ENCODE measurements around the gene ME3.
"Not testable (repeated sequence)": the region's sequence is repeated elsewhere in the genome, so short reads cannot be mapped to it uniquely, and the experiment has no call there.

Gene ME3

DNA sequence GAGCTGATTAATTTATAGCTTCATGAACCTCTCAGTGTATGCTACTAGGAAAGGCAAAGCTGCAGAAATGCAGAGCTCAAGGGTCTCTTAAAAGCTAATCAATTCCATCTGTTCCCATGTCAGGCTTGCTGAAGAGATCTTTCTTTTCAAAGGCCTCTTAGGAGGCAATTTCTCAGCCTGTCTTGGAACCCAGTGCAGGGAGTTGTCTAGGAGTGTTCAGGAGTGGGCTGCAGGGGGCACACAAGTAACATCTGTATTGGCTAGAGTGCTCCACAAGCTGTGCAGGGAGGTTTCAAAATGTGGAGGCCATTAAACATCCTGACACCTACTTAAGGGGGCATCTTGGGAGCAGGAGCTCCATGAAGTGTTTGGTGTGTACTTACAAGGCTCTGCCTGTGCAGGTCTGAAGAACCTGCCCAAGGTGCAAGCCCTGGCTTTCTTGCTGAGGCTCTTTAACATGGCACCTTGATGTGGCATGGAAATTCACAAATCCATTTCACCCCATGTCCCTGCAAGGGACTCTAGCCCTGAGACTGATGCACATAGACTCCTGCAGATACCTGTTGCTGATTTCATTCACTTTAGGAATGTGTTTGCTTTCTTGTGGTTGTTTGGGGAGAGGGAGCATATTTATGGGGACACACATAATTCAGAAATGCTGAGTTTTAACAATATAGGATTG is 134.7 kb downstream of the ME3 start:
- Histone ChIP-seq H3K27me3 (ENCODE audit: insufficient read depth, poor library complexity, severe bottlenecking) (peaks cover 2% of the 10 kb centered on the region), H3K27ac (replicated peaks) (no peak overlapping the region), H3K4me3 (replicated peaks; ENCODE audit: insufficient read depth, low read length) (no peak overlapping the region)
- TF ChIP-seq GABPA (IDR thresholded peaks at IDR 0.05; ENCODE audit: low read depth) (no peak), SPI1 (IDR thresholded peaks at IDR 0.05; ENCODE audit: borderline replicate concordance, low read depth) (no peak), POLR2AphosphoS5 (IDR thresholded peaks at IDR 0.05; ENCODE audit: low read depth) (no peak)
- TF ChIP-seq, protein P1, sequence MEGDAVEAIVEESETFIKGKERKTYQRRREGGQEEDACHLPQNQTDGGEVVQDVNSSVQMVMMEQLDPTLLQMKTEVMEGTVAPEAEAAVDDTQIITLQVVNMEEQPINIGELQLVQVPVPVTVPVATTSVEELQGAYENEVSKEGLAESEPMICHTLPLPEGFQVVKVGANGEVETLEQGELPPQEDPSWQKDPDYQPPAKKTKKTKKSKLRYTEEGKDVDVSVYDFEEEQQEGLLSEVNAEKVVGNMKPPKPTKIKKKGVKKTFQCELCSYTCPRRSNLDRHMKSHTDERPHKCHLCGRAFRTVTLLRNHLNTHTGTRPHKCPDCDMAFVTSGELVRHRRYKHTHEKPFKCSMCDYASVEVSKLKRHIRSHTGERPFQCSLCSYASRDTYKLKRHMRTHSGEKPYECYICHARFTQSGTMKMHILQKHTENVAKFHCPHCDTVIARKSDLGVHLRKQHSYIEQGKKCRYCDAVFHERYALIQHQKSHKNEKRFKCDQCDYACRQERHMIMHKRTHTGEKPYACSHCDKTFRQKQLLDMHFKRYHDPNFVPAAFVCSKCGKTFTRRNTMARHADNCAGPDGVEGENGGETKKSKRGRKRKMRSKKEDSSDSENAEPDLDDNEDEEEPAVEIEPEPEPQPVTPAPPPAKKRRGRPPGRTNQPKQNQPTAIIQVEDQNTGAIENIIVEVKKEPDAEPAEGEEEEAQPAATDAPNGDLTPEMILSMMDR (IDR thresholded peaks at IDR 0.05; ENCODE audit: insufficient read depth, low read length), result no peak
- DNase-seq (ENCODE audit: low read depth in 1 of 2, low spot score in 1 of 2), result no peak

DNA sequence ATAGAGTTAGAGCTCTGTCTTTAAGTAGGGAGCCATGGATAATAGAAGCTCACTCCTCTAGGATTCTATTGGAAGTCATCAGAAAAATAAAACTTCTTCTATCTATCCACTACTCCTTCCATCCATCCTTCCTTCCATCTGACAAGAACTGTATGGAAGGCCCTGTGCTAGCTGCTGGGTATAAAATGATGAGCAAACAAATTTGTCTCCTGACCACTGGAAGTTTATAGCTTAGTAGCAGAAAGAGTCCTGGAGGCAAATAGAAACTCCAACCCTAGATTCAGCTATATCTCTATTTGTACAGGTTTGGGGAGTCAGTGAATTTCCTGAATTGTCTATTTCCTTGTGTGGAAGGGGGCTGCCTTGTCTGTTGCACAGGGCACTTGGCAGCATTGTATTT is 136.6 kb downstream of the ME3 start:
- H3K4me3 ChIP-seq (replicated peaks; ENCODE audit: insufficient read depth, low read length), result no peak overlapping the region
- no peak for TF ChIP-seq POLR2AphosphoS5 (IDR thresholded peaks at IDR 0.05; ENCODE audit: low read depth)
- TF ChIP-seq, protein P1 (IDR thresholded peaks at IDR 0.05; ENCODE audit: insufficient read depth, low read length), result no peak
- no peak for TF ChIP-seq GABPA (IDR thresholded peaks at IDR 0.05; ENCODE audit: low read depth)
- TF ChIP-seq SPI1 (IDR thresholded peaks at IDR 0.05; ENCODE audit: borderline replicate concordance, low read depth), result no peak
- TF ChIP-seq, protein P2, sequence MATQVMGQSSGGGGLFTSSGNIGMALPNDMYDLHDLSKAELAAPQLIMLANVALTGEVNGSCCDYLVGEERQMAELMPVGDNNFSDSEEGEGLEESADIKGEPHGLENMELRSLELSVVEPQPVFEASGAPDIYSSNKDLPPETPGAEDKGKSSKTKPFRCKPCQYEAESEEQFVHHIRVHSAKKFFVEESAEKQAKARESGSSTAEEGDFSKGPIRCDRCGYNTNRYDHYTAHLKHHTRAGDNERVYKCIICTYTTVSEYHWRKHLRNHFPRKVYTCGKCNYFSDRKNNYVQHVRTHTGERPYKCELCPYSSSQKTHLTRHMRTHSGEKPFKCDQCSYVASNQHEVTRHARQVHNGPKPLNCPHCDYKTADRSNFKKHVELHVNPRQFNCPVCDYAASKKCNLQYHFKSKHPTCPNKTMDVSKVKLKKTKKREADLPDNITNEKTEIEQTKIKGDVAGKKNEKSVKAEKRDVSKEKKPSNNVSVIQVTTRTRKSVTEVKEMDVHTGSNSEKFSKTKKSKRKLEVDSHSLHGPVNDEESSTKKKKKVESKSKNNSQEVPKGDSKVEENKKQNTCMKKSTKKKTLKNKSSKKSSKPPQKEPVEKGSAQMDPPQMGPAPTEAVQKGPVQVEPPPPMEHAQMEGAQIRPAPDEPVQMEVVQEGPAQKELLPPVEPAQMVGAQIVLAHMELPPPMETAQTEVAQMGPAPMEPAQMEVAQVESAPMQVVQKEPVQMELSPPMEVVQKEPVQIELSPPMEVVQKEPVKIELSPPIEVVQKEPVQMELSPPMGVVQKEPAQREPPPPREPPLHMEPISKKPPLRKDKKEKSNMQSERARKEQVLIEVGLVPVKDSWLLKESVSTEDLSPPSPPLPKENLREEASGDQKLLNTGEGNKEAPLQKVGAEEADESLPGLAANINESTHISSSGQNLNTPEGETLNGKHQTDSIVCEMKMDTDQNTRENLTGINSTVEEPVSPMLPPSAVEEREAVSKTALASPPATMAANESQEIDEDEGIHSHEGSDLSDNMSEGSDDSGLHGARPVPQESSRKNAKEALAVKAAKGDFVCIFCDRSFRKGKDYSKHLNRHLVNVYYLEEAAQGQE (IDR thresholded peaks at IDR 0.05; ENCODE audit: insufficient replicate concordance, low read depth), result no peak
- H3K27me3 ChIP-seq (ENCODE audit: insufficient read depth, poor library complexity, severe bottlenecking), result no peaks in the 10 kb centered on the region
- DNase-seq (ENCODE audit: low read depth in 1 of 2, low spot score in 1 of 2), result no peak
- H3K27ac ChIP-seq (replicated peaks), result no peak overlapping the region

- Histone ChIP-seq H3K27ac (replicated peaks) (no peak overlapping the region), H3K4me3 (replicated peaks; ENCODE audit: insufficient read depth, low read length) (no peak overlapping the region), H3K27me3 (ENCODE audit: insufficient read depth, poor library complexity, severe bottlenecking) (no peaks in the 10 kb centered on the region)
- TF ChIP-seq GABPA (IDR thresholded peaks at IDR 0.05; ENCODE audit: low read depth), result no peak
- no peak for TF ChIP-seq SPI1 (IDR thresholded peaks at IDR 0.05; ENCODE audit: borderline replicate concordance, low read depth)
- TF ChIP-seq, protein P1 (IDR thresholded peaks at IDR 0.05; ENCODE audit: insufficient read depth, low read length), result no peak
- DNase-seq (ENCODE audit: low read depth in 1 of 2, low spot score in 1 of 2), result no peak
Observed at GRCh38 chr11:86524620-86525352, 147.6 kb downstream of the ME3 start.

- Histone ChIP-seq H3K27me3 (ENCODE audit: insufficient read depth, poor library complexity, severe bottlenecking) (no peaks in the 10 kb centered on the region), H3K4me3 (replicated peaks; ENCODE audit: insufficient read depth, low read length) (no peak overlapping the region), H3K27ac (replicated peaks) (no peak overlapping the region)
- no peak for DNase-seq (ENCODE audit: low read depth in 1 of 2, low spot score in 1 of 2)
- no peak for TF ChIP-seq POLR2AphosphoS5 (IDR thresholded peaks at IDR 0.05; ENCODE audit: low read depth)
Observed at GRCh38 chr11:86523738-86524619, 148.4 kb downstream of the ME3 start.

DNA sequence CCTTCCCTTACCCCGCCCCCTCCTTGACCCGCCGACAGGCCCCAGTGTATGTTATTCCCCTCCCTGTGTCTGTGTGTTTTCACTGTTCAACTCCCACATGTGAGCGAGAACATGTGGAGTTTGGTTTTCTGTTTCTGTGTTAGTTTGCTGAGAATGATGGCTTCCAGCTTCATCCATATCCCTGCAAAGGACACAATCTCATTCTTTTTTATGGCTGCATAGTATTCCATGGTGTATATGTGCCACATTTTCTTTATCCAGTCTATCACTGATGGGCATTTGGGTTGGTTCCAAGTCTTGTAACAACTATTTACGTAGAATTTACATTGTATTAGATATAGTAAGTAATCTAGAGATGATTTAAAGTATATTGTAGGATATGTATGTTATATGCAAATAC is 149.9 kb downstream of the ME3 start:
- not testable (repeated sequence) for H3K4me3 ChIP-seq (replicated peaks; ENCODE audit: insufficient read depth, low read length); H3K27me3 ChIP-seq (ENCODE audit: insufficient read depth, poor library complexity, severe bottlenecking); H3K27ac ChIP-seq (replicated peaks); DNase-seq (ENCODE audit: low read depth in 1 of 2, low spot score in 1 of 2)

All from HL-60 (cell line).